ENCODE data around the gene GPR183.

DNA sequence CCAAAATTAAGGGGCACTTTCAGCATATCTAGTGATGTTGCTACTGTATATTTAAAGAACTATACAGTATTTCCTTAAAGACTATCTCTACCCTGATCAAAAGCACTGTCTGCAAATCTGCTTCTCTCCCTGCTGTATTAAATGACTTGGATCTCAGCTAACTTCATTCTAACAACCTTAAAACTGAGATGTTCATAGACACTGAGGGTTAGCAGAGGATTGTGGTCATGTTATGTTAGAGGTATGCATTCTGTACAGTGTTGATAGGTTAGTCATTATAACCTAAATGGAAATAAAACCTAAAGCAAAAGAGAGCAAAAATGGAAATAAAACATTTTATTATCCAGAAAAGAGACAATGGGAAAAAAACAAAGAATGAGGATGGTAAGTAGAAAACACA lies 9.9 kb downstream of the GPR183 start:
- no peak for TF ChIP-seq POLR2A (IDR thresholded peaks at IDR 0.05)
- TF ChIP-seq, protein P1, sequence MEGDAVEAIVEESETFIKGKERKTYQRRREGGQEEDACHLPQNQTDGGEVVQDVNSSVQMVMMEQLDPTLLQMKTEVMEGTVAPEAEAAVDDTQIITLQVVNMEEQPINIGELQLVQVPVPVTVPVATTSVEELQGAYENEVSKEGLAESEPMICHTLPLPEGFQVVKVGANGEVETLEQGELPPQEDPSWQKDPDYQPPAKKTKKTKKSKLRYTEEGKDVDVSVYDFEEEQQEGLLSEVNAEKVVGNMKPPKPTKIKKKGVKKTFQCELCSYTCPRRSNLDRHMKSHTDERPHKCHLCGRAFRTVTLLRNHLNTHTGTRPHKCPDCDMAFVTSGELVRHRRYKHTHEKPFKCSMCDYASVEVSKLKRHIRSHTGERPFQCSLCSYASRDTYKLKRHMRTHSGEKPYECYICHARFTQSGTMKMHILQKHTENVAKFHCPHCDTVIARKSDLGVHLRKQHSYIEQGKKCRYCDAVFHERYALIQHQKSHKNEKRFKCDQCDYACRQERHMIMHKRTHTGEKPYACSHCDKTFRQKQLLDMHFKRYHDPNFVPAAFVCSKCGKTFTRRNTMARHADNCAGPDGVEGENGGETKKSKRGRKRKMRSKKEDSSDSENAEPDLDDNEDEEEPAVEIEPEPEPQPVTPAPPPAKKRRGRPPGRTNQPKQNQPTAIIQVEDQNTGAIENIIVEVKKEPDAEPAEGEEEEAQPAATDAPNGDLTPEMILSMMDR (IDR thresholded peaks at IDR 0.05) = no peak

Data from adrenal gland (tissue), 5 donors.